ENCODE measurements around the gene LILRB1.
"Not testable (repeated sequence)": the region's sequence is repeated elsewhere in the genome, so short reads cannot be mapped to it uniquely, and the experiment has no call there.

The LILRB1 gene

DNA sequence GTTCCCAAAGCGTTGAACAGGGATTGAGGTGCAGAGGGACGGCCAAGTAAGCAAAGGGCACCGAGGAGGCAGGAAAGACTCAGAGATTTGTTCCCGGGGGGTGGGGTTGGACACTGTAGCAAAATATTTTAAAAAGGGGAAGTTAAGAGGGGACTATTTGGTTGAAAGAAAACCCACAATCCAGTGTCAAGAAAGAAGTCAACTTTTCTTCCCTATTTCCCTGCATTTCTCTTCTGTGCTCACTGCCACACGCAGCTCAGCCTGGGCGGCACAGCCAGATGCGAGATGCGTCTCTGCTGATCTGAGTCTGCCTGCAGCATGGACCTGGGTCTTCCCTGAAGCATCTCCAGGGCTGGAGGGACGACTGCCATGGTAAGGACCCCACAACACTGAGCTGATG lies at the start of gene LILRB1:
Gene LILRB1, plus strand, starts transcription at position 223 of the 400 bp plus-strand sequence. CDS start 590 bp downstream, outside the sequence.
- DNase-seq = not testable (repeated sequence)

DNA sequence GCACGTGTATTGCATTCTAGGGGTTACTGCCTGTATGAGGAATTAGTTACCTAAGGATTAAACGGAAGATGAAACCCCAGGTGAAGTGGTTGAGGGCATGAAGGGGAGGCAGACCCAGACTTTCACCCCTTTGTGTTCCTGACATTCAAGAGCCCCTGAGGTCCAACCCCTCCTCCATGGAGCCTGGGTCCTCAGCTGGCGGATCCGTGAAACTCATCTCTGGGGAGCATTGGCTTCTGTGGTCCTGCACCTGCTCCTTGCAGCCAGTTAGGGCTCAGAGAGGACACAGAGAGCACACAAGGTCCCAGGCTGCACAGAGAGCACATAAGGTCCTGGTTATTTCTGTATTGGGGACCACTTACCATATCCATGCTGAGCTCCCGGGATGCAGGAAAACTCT lies 43.9 kb upstream of the LILRB1 start:
- DNase-seq = no peak

DNA sequence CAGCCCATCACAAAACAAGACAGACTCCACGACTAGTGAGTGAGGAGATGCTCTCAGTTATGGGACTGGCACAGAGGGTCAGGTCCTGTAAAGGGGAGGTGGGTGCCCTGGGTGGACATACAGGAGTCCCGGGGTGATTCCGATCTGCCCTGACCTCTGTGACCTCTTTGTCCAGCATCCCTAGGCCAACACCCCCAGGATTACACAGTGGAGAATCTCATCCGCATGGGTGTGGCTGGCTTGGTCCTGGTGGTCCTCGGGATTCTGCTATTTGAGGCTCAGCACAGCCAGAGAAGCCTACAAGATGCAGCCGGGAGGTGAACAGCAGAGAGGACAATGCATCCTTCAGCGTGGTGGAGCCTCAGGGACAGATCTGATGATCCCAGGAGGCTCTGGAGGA lies 43.3 kb upstream of the LILRB1 start:
- no peak for DNase-seq

DNA sequence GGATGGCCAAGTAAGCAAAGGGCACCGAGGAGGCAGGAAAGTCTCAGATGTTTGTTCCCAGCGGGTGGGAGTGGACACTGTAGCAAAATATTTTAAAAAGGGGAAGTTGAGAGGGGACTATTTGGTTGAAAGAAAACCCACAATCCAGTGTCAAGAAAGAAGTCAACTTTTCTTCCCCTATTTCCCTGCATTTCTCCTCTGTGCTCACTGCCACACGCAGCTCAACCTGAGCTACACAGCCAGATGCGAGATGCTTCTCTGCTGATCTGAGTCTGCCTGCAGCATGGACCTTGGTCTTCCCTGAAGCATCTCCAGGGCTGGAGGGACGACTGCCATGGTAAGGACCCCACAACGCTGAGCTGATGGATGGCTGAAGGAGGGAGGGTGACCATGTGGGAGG lies 36.8 kb upstream of the LILRB1 start, which contains the start of gene LILRA1:
Gene LILRA1, plus strand, starts transcription at position 188 of the 400 bp plus-strand sequence. CDS start 613 bp downstream, outside the sequence.
- not testable (repeated sequence) for DNase-seq

DNA sequence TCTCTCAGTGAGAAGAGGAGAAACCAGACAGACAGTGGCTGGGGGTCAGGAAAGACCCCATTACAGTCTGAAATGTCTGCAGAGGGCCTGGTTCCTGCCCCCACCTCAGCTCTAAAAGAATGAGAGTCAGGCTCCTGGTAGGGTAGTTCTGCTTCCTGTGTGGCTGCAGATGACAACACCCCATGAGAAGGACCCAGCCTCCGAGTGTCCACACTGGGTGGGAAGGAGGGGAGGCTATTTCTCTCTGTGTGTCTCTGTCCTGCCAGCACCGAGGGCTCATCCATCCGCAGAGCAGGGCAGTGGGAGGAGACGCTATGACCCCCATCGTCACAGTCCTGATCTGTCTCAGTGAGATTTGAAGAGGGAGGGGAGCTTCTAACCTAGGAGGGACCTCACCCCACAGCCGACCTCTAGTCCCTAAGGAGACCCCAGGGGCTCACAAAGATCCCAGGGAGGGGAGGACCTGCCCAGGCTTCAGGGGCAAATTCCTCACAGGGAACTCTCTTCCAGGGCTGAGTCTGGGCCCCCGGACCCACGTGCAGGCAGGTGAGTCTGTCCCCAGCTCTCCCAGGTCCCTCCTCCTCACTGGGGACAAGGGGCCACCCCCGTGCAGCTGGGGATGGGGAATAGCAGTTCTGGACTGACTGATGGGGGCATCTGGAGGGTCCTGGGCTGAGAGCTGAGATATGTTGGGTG lies 36.2 kb upstream of the LILRB1 start:
- not testable (repeated sequence) for DNase-seq

DNA sequence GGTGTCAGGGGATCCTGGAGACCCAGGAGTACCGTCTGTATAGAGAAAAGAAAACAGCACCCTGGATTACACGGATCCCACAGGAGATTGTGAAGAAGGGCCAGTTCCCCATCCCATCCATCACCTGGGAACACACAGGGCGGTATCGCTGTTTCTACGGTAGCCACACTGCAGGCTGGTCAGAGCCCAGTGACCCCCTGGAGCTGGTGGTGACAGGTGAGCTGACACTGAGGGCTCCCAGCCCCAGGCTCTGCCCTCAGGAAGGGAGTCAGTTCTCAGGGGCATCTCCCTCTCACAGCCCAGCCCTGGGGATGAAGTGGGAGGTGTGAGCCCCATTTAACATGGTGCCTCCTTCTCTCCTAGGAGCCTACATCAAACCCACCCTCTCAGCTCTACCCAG lies 35.5 kb upstream of the LILRB1 start:
- DNase-seq = no peak

DNA sequence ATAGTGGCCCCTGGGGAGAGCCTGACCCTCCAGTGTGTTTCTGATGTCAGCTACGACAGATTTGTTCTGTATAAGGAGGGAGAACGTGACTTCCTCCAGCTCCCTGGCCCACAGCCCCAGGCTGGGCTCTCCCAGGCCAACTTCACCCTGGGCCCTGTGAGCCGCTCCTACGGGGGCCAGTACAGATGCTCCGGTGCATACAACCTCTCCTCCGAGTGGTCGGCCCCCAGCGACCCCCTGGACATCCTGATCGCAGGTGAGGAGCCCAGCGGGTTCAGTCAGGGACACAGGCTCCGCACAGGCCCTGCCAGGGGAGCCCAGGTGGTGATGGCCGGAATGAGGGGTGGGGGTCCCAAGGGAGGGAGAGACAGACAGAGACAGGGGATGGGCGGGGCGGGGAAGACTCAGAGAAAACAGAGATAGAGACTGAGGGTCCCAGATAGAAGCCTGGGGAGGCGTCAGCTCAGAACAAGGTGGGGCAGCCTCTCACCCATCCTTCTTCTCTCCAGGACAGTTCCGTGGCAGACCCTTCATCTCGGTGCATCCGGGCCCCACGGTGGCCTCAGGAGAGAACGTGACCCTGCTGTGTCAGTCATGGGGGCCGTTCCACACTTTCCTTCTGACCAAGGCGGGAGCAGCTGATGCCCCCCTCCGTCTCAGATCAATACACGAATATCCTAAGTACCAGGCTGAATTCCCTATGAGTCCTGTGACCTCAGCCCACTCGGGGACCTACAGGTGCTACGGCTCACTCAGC lies 34.4 kb upstream of the LILRB1 start:
- DNase-seq = not testable (repeated sequence)

DNA sequence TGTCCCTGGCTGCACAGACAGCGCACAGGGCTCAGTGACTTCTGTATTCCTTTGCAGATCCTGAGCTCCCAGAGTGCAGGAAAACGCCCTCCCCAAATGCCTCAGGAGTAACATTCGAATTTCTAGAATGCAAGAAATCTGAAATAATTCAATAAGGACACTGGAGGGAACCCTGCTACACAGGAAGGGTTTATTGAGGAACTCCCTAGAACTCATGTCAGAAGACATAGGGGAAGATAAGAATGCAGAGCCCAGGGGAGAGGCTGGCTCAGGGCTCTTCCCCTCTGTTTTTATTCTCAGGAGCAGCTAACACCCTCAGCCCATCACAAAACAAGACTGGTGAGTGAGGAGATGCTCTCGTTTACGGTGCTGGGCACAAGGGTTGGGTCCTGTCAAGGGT lies 30.1 kb upstream of the LILRB1 start:
- DNase-seq = no peak

DNA sequence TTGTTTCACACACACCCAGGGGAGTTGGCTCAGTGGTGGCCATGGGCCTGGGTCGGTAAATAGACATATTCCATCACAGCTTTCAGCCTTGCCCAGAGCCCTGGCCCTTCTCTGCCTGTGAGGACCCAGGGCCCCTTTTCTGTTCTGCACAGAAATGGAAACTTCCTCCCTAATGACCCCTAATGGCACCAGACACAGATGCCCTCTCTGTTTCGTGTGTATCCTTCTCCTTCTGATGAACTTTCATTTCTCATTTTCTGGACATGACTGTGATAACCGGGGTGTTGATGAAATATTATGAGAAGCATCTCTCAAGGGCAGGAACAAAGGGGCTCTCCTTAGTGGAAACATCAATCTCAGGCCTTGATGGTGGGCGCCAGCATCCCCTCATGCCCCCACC lies 24.1 kb upstream of the LILRB1 start:
- no peak for DNase-seq

DNA sequence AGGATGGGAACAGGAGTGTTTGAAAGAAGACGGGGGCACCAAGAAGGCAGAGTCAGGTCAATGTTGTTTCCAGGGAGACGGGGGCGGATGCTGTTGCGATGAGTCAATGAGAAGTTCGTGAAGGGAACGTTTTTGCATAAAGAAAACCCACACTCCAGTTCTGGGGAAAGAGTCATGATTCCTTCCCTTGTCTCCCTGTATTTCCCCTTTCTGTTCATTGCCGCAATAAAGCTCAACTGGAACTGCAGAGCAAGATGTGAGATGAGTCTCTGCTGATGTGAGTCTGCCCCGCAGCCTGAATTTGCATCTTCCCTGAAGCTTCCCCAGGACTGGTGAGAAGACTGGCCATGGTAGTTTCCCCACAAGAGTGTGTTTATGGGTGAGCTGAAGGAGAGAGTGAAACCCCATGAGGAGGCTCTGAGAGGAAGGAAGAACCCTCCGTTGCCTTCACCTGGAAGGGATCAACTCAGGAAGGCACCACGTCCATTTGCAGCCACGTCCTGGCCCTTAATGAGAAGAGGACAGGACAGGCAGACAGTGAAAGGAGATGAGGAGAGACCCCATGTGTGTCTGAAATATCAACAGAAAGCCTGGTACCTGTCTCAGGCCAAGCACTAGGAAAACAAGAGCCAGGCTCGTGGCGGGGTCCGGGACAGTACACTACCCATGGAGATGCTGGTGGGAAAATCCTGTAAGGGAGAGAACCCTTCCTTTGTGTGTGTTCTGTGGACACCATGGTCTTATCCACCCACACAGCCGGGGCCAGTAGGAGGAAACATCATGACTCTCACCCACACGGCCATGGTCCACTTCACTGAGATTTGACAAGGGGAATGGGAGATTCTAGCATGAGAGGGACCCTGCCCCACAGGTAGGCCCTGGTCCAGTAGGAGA lies 23.1 kb upstream of the LILRB1 start:
- DNase-seq = no peak

DNA sequence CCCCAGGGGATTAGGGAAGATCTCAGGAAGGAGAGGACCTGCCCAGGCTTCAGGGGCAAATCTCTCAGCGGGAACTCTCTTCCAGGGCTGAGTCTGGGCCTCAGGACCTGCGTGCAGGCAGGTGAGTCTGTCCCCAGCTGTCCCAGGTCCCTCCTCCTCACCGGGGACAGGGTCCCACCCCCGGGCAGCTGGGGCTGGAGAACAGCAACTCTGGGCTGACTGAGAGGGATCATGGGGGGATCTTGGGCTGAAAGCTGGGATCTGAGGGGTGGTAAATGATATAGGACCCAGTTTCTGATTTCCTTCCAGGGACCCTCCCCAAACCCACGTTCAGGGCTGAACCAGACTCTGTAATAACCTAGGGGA lies 22.5 kb upstream of the LILRB1 start:
- no peak for DNase-seq

DNA sequence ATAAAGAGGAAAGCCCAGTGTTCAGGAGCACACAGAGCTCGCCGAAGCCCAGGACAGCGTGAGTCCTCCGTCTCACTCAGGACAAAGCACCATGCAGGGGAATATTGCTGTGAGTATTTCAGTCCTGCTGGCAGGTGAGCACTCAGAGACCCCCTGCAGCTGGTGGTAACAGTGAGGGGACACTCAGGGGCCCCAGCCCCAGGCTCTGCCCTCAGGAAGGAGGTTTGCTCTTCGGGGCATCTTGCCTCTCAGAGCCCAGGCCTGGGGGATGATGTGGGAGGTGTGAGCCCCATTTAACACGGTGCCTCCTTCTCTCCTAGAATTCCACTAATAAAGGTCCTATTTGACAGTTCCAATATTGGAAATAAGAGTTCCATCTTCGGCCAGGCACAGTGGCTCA lies 22.1 kb upstream of the LILRB1 start:
- DNase-seq = no peak

DNA sequence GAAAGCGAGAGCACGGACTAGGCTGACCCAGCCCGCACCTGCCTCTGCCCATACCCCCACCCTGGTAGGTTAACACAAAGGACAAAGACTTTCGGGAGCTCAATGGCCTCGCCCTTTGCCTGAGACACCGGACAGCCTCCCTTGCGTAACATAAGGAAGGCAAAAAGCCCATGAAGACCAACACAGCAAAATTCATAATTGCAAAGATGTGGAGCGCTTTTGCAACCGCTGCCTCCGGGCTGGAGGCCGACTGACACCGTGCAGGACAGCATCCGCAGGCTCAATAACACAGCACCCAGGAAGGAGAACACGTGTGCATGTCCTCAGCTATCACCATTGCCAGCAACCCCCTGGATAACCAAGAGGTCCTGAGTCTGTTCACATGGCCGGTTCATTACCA lies 21.5 kb upstream of the LILRB1 start:
- no peak for DNase-seq

DNA sequence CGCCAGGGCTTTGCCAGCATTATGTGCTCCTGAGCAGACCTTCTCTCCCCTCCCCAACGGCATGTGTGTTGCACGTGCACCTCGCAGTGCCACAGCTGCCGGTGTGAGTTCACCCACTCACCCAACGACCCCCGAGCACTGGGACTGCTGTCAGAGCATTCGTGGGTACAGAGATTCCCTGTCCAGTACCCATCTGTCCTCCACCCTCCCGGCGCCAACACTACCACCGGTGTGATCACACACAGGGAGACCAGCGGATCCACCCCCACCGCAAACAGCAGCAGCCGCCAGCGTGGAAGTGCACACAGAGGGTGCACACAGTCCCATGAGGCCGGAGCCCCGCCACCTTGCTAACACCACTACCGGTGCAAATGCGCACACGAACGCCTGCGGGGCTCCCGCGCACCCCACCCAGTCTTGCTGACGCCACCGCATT lies 20.9 kb upstream of the LILRB1 start:
- no peak for DNase-seq

DNA sequence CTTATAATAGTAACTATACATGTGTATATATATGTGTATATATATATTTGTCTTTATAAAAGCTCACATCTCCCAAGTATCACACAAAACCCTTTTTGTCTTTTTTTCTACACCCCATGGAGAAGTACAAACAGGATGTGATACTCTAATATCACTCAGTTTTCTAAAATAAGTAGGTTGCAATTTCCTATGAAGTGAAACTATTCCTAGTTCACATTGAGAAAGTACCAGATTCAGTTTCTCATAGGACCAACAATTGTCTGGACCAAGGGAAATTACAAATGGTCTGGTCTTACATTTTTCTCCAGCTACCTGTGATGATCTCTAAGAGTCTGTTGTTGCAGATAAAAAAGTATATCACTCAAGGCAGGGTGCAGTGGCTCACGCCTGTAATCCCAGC lies 17.9 kb upstream of the LILRB1 start:
- no peak for DNase-seq

DNA sequence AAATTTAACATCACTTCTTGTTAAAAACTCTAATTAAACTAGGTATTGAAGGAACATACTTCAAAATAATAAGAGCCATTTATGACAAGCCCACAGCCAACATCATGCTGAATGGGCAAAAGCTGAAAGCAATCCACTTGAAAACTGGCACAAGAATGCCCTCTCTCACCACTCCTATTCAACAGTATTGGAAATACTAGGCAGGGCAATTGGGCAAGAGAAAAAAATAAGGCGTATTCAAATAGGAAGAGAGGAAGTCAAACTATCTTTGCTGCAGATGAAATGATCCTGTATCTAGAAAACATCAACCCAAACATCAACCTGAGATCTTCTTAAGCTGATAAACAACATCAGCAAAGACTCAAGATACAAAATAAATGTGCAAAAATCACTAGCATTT lies 15.6 kb upstream of the LILRB1 start:
- no peak for DNase-seq

DNA sequence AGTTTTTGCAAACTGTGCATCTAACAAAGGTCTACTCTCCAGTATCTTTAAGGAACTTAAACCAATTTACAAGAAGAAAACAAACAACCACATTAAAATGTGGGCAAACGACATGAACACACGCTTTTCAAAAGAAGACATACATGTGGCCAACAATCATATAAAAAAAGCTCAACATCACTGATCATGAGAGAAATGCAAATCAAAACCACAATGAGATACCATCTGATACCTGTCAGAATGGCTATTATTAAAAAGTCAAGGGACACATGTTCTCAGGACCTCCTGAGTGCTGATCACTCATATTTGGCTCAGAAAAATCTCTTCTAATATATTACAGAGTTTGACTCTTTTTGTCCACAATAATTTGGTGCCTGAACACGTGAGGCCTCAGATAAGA lies 14.2 kb upstream of the LILRB1 start:
- no peak for DNase-seq

DNA sequence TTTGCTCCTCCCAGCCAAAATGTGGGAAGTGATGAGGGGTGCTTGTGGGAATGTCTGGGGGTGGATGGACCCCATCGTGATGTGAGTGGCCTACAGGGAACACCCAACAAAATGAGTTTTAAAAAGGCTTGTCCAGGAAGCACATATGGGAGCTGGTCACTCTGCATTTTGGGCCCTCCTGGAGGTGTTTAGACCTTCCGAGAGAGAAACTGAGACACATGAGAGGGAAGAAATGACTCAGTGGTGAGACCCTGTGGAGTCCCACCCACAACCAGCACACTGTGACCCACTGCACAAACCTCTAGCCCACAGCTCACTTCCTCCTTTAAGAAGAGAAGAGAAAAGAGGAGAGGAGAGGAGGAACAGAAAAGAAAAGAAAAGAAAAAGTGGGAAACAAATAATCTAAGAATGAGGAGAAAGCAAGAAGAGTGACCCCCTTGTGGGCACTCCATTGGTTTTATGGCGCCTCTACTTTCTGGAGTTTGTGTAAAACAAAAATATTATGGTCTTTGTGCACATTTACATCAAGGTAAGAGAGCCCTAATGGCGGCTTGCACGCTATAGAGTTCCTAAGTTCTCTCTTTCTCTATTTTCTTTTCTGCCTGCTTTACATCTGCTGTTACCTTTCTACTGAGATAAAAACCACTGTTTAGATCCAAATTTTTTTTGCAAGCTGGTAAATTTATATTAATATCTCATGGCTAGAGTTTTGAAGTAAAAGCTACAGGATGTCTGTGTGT lies 13.3 kb upstream of the LILRB1 start:
- DNase-seq = no peak

DNA sequence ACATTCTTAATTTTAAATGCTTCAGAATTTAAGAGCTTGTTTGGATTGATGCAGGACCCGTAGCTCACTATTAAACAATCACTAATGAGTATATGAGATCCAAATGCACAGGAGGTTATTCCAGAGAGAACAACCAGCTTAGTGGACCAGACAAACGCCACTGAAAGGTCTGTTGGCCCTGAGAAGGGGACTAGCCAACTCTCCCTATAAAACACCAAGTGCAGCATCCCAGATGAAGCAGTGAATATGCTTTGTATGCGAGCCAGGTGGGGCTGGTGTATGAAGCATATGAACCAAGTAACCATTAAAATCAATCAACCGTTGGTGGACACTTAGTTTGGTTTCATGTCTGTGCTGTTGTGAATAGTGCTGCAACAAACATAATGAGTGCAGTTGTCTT lies 9.8 kb upstream of the LILRB1 start:
- DNase-seq = no peak

DNA sequence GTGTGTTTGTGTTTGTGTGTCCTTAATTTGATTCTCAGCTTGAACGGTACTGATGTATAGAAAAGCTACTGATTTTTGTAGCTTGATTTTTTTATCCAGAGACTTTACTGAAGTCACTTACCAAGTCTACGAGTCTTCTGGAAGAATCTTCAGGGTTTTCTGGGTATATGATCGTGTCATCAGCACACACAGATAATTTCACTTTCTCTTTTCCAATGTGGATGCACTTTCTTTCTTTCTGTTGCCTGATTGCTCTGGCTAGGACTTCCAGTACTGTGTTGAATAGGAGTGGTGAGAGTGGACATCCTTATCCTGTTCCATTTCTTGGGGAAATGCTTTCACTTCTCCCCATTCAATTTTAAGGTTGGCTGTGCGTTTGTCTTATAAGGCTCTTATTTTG lies 7.9 kb upstream of the LILRB1 start:
- DNase-seq = no peak

DNA sequence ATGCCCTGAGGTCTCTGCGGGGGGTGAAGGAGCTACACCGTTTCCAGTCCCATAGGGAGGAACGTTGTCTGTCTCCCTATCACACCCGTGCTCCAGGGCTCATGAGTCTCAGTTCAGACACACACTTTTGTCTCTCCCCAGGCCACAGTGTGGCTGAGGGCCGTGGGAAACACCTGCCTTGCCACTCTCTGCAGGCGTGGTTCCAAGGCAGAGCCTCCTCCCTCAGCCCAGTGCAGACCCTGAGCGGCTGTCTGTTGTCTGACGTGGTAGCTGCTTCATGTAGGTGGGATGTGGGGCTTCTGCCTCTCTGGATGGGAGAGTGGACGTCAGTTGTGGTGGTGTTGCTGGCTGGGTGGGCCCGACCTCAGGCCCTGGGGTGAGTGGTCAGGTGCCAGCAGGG lies 6.0 kb upstream of the LILRB1 start:
- not testable (repeated sequence) for DNase-seq

DNA sequence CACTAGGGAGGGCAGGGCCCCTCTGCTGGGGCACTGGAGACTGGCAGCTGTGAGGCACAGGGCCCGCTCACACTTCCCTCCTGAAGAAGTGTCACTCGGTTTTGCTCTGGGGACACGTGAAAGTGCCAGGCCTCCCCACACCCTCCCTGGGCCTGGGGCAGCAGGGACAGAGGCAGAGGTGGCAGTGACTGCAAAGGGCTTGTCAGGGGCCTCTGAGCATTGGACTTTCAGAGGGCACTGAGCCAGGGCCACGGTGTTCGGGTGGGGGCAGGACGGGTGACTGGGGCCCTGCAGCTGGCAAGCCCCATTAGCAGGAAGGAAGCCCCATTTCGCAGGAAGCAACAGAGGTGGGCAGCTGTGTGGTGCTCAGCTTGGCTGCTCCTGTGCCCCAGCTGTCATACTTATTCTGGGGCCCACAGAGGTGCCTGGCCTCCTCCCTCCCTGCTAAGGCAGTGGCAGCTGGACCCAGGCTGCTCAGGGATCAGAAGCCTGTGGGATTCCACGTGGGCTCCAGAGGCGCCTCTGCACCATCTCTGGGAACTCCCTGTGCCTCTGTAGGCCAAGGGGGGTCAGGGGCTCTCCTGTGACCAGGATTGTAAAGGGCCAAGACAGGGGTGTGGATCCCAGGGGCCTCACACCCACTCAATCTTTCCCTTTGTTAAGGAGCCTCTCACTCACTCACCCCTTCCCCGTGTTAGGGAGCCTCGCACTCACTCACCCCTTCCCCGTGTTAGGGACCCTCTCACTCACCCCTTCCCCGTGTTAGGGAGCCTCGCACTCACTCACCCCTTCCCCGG lies 5.2 kb upstream of the LILRB1 start:
- DNase-seq = not testable (repeated sequence)
